ENCODE data around the gene CNNM3. TPM values are rescaled to one million over a fixed set of nuclear protein-coding genes. Genes with fewer than 3 reads are reported as not detected.
A peak's percentile ranks its signal among the peaks of the same experiment; 100 is the strongest.
"Not testable (repeated sequence)": the region's sequence is repeated elsewhere in the genome, so short reads cannot be mapped to it uniquely, and the experiment has no call there.

CNNM3 gene
- total RNA-seq, 2 donors from 2014 or later: 29.7 to 29.8 TPM

DNA sequence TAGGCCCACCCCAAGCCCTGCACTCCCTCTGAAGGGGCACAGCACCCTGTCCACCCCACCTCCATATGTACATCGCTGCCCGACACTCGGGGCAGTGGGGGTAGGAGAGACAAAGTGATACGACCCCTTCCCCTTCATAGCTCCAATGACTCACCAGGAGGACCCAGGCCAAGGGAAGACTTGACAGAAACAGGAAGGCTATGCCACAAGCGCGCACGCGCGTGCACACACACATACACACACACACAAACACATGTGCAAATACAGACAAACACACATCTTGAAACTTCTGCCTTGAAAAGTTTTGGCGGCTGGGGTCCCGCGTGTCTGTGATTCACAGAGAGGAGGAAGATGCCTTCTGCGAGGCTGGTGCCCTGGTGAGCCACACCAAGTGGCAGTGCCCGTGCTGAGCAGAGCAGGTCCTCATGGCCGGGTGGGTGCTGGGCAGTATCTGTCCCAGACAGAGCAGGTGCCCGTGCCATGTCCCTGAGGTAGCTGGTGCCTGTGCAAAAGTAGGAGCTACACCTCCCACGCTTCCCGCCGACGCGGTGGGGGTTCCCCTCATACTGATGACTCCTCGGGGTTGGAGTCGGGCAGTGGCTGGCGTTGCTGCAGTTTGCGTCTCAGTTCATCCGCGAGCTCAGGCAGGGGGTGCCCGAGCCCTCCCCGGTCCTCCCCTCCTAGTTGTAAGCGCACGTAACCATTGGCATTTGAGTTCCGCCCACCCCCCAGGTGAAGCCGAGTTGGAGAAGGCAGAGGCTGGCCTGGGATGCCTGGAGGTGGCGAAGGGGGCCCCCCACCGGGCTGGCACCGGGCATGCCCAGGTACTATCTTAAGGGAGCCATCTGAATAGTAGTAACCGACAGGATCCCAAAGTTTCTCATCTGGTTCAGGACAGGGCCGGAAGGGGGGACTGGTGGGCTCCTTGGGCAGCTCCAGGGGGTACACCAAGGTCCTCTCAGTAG, 44.3 kb downstream of the CNNM3 start:
- TF ChIP-seq POLR2A (IDR thresholded peaks at IDR 0.05) (no peak), POLR2AphosphoS5 (IDR thresholded peaks at IDR 0.05) (peak; percentile 3)
- TF ChIP-seq, protein P1, sequence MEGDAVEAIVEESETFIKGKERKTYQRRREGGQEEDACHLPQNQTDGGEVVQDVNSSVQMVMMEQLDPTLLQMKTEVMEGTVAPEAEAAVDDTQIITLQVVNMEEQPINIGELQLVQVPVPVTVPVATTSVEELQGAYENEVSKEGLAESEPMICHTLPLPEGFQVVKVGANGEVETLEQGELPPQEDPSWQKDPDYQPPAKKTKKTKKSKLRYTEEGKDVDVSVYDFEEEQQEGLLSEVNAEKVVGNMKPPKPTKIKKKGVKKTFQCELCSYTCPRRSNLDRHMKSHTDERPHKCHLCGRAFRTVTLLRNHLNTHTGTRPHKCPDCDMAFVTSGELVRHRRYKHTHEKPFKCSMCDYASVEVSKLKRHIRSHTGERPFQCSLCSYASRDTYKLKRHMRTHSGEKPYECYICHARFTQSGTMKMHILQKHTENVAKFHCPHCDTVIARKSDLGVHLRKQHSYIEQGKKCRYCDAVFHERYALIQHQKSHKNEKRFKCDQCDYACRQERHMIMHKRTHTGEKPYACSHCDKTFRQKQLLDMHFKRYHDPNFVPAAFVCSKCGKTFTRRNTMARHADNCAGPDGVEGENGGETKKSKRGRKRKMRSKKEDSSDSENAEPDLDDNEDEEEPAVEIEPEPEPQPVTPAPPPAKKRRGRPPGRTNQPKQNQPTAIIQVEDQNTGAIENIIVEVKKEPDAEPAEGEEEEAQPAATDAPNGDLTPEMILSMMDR (IDR thresholded peaks at IDR 0.05): no peak
- H3K27ac ChIP-seq: peak overlapping the region; percentile 78 to 85
- intact Hi-C loops (cut with DNase I): loop anchor here (10.0 kb wide), 1 partner anchor 326 kb away; the partner anchor contains the start of gene ARID5A
- peaks cover 16% of the 10 kb centered on the region for H3K4me1 ChIP-seq (replicated peaks)
- no peaks in the 10 kb centered on the region for H3K27me3 ChIP-seq (replicated peaks; ENCODE audit: insufficient read depth)
- H3K9me3 ChIP-seq: no peaks in the 10 kb centered on the region
- H3K4me3 ChIP-seq: no peak overlapping the region
- 54% methylated on average over 37 of the region's 38 CpGs for WGBS
- H3K36me3 ChIP-seq: peaks cover 15 to 25% of the 10 kb centered on the region in 2 donors
- no peak for DNase-seq (ENCODE audit: low spot score)

GRCh38 chr2:96861074-96861473, 45.0 kb downstream of the CNNM3 start:
- H3K4me3 ChIP-seq: no peak overlapping the region
- H3K4me1 ChIP-seq (replicated peaks): peaks cover 16% of the 10 kb centered on the region
- H3K27me3 ChIP-seq (replicated peaks; ENCODE audit: insufficient read depth): no peaks in the 10 kb centered on the region
- intact Hi-C loops (cut with DNase I): loop anchor here (10.0 kb wide), 1 partner anchor 326 kb away; the partner anchor contains the start of gene ARID5A
- H3K27ac ChIP-seq: no peak overlapping the region
- no peak for DNase-seq (ENCODE audit: low spot score)
- 88% methylated on average over 17 of the region's 17 CpGs for WGBS
- no peaks in the 10 kb centered on the region for H3K9me3 ChIP-seq
- H3K36me3 ChIP-seq: peaks cover 15 to 28% of the 10 kb centered on the region in 2 donors
- TF ChIP-seq POLR2AphosphoS5 (IDR thresholded peaks at IDR 0.05) (no peak), POLR2A (IDR thresholded peaks at IDR 0.05) (no peak)
- TF ChIP-seq, protein P1 (IDR thresholded peaks at IDR 0.05): no peak

GRCh38 chr2:96863056-96863455, 47.0 kb downstream of the CNNM3 start:
- Histone ChIP-seq H3K4me1 (replicated peaks) (peaks cover 20% of the 10 kb centered on the region), H3K36me3 (peaks cover 15 to 35% of the 10 kb centered on the region in 2 donors)
- intact Hi-C loops (cut with DNase I): loop anchor here (10.0 kb wide), 1 partner anchor 328 kb away; the partner anchor contains the start of gene ARID5A
- not testable (repeated sequence) for H3K9me3 ChIP-seq; H3K27me3 ChIP-seq (replicated peaks; ENCODE audit: insufficient read depth); H3K27ac ChIP-seq; H3K4me3 ChIP-seq; DNase-seq (ENCODE audit: low spot score)
- 85% methylated on average over 4 of the region's 4 CpGs for WGBS

- TF ChIP-seq, protein P1 (IDR thresholded peaks at IDR 0.05): no peak
- TF ChIP-seq POLR2A (IDR thresholded peaks at IDR 0.05) (no peak), POLR2AphosphoS5 (IDR thresholded peaks at IDR 0.05) (no peak)
- Histone ChIP-seq H3K27me3 (replicated peaks; ENCODE audit: insufficient read depth) (no peaks in the 10 kb centered on the region), H3K4me3 (no peak overlapping the region), H3K9me3 (no peaks in the 10 kb centered on the region), H3K4me1 (replicated peaks) (peaks cover 20% of the 10 kb centered on the region), H3K27ac (no peak overlapping the region), H3K36me3 (peaks cover 15 to 35% of the 10 kb centered on the region in 2 donors)
- WGBS: 79% methylated on average over 13 of the region's 19 CpGs
- DNase-seq (ENCODE audit: low spot score): no peak
- intact Hi-C loops (cut with DNase I): loop anchor here (10.0 kb wide), 1 partner anchor 329 kb away; the partner anchor contains the start of gene ARID5A
These were observed 47.7 kb downstream of the CNNM3 start for GRCh38 chr2:96863575-96864342.

Data from prostate gland (tissue), 2 donors.